GM18502 (cell line): Measurements from ENCODE around the gene DYSF.

Experiments
- ATAC-seq: cut with Tn5 transposase; IDR thresholded peaks from one replicate; pipeline ENCODE4 v1.9.1; 2021; ENCODE audit warnings: mild to moderate bottlenecking; ENCODE audit not compliant: unreplicated experiment, poor library complexity

DYSF gene

DNA sequence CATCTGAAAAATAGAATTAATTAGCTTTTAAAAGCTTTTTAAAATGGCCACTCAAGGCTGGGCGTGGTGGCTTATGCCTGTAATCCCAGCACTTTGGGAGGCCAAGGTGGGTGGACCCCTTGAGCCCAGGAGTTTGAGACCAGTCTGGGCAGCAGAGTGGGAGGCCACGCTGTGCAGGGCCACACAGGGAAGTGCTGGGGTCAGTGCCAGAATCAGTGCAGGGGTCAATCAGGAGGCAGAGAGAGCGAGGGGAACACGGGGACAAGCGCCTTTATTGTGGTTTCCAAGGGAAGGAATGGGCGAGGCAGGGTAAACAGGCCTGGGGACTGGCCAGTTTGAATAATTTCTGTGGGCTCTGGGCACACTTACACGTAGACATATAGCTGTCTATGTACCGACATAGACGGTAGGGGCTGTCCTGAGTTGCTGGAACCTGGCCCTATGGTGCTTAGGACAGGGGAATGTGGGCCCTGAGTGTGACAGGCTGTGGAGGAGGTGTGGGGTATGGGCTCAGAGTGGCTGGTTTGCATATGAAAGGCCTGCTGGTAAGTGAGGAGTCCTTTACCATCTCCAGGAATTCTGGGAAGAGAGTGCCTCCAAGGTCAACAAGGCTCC lies 42.9 kb downstream of the DYSF start:
- ATAC-seq: no peak

DNA sequence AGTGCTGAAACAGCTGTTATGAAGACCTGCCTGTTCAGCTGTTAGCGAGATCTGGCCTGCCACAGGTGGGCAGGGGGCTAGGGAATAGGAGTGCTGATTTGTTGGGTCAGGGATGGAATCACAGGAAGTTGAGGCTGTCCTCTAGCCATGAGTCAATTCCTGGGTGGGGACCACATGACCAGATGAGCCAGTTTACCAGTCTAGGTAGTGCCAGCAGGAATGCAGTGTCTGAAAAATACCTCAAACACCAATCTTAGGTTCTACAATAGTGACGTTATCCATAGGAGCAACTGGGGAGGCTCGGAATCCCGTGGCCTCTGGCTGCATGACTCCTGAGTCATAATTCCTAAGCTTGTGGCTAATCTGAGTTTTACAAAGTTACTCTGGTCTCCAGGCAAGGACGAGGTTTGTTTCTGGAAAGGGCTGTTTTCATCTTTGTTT lies 44.9 kb downstream of the DYSF start:
- ATAC-seq: no peak

DNA sequence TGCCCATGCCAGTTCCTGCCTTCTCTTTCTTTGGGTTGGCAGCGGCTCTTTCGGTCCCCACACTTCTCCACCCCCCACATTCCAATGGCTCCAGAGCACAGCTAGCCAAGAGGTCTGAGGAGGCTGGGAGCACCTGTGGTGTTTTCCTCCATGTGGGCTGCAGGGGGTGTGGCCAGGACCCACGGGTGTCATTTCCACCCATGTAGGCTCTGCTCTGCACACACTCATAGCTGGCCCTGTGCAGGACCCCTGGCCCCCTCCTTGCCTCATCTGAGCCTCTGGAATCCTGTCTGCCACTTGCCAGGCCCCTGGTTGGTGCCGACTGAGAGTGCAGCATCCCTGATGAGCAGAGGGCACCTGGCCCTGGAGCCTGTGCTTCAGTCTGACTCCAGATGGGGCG lies 46.3 kb downstream of the DYSF start:
- ATAC-seq: no peak

DNA sequence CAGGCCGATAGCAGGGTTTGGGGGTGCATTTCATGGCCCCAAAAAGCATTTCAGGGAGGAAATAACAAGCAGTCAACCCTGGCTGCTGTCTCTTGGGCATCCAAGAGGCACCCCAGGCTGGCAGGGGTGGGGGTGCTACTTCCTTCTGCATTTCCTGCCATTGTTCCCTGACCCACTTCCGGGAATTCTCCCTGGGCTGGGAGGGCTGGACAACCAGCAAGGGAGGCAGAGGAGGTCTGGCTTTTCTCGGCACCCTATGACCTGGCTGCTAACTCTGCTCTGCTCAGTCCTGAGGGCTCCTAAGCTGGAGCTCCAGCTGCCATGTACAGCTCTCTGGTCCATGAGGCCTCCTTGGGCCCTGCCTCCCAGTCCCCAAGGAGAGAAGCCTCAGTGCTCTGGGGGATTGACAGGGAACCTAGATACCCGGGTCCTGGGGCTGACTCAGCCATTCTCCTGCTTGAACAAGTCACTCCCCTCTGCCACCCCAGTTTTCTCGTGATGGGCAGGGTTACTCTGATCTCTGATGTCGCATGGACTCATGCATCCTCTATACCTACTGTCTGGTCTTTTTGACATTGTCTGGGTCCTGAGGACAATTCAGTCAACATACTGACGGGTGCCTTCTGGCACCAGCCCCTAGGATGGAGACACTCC lies 47.2 kb downstream of the DYSF start:
- no peak for ATAC-seq

DNA sequence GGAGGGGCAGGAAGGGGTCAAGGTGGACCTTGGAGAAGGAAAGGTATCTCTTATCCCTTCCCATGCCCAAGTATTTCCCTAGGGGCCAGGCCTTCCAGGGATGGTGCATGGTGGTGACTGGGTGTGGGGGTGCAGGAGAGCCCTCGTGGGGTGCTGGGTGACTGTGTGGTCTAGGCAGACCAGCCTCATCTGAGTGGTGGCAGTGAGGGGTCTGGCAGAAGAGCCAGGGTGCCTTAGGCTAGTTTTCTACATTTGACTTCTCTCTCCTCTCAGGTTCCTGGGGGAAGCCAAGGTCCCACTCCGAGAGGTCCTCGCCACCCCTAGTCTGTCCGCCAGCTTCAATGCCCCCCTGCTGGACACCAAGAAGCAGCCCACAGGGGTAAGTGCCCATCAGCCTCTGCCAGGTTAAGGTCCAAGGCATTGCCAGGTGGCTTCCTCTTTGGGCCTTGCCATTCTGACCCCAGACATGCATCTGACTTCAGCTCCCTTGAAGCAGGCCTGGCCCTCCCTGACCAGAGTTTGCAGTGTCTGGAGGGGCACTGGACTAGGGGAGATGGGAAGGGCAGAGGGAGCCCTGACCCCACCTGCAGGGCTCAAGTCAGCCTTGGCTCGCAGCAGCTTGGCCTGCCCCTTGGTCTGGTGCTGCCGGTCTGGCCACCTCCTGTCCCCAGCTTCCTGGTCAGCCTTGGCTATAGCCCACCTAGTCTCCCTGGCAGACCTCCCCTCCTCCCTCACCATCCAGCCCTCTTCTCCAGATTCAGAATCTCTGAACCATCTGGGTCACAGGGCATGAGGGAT lies 49.8 kb downstream of the DYSF start:
- no peak for ATAC-seq

DNA sequence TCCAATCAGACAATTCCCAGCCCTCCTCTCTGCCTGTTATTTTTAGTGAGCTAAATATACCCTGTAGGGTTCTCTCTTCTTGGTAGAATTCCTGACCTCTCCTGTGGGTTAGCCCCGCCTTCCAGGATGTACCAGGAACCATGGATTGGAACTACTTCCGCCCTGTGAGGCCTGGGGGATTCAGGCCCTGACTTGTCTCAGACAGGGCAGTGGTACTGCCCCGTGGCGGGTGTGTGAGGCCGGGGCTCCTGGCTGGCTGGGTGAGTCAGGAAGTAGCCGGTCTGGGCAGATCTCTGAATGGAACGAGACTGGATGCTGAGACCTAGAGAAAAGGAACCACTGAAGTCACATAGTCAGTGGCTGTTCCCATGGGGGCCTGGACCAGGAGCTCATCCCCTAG lies 50.5 kb downstream of the DYSF start:
- ATAC-seq: no peak

DNA sequence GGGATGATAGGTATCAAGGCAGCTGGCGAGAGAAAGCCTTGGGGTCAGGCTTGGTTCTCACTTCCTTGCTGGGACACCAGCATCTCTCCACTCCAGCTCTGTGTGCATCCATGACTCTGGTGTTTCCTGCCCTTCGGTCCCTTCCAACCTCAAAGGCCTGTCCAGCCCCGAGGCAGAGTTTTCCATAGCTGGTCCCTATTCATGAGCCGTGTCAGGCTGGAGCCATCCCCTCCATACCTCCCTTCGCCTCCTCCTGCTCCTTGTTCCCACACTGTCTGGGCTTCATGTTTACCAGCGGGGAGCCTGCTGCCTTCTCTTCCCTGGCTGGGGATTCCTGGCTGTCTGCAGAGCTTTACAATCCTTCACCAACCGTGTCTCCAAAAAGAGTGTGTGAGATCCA lies 51.2 kb downstream of the DYSF start:
- no peak for ATAC-seq

DNA sequence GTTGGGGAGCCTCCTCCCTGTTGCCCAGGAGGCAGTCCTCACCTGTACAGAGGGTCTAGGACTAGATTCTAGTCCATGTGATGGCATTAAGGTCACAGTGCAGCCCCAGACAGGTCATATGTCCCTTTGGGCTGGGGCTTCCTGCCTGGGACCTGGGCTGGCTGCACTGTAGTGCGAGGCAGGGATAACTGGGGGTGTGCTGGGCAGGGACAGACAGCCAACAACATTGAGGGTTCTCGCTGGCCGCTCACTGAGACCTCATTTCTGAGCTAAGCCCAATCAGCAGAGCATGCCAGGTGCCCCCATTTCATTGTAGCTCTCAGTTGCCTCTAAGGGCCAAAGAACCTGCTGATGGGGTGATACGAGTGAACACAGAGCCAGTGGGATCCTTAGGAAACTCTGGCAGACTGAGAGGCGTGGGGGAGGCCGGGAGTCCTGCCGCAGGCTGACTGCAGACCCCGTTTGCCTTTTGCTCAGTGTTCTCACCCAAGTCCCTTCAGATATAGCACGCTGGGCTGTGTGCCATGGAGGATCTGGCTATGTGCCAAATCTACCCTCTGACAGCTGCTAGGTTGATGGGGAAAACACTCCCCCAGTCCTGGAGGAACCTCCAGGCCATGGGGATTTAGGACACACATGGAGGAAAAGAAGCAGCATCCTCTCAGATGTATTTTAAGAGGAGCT lies 51.9 kb downstream of the DYSF start:
- ATAC-seq: no peak

DNA sequence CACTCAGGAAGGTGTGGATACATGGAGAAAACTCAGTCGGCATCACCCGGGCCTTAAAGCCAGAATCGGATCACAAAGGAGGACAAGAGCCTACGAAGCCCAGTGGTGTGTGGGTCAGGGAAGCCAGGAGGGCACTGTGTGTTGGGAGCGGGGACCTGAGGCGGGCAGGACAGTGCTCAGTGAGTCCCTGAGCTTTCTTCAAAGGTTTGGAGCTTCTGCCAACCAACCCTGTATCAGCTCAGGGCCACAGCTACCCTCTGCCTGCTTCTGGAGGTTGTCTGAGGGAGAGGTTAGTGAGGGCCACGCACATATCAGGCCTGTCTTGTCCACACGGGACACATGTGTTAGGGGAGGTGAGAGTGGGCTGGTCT lies 52.4 kb downstream of the DYSF start:
- ATAC-seq: no peak

DNA sequence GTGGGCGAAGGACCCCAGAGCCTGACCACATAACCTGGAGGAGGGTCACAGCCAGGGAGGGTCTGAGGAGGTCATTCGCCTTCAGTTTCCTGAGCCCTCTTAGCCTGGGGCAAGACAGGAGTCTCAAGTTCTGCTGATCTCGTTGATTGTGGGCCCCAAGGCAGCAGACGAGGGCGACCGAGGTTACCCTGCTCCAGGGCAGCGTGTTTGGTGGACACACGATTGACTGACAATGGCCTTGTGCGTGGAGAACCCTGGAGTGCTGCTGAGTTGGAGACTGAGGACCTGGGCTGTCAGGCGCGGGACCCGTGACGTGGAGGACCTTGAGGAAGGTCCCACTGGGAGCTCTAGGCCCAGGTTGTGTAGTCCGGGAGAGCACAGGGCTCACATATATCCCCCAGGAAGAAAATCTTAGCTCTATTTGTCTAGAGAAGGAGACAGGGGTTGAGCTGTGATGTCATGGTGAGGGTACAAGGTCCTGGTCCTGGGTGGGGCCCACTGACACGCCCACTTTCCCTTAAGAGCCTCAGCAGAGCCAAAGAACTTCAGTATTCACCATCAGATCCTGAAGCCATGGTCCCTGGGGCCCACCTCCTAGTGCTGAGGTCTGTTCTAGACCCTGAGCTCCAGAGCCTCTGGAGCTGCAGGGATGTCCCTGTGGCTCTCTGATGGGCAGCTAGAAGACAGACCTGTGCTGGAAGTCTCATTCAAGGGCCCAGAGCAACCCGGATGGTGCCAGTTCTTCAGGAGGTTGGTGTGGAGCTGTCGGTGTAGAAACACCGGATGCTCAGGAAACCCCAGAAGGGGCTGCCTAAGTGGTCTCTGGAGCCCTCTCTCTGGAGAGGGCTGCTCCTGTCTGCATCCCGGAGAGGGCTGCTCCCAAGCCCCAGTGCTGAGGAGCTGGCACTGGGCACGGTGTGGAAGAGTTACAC lies 53.1 kb downstream of the DYSF start:
- ATAC-seq: no peak

DNA sequence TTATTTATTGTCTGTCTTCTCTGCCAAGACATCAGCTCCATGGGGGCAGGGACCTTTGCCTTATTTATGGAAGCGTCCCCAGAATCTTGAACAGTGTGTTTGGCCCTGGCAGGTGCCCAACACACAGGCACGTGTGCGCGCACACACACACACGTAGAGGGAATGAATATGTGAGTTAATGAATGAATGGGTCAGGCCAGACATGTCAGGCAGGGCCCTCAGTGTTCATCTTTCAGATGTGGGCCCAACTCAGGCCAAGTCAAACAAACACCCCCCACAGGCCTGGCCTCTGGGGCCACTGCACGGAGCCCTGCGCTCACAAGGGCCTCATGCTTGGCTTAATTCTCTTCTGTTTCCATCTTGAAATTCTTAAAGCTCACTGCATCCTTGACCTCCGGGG lies 54.1 kb downstream of the DYSF start:
- ATAC-seq: no peak

DNA sequence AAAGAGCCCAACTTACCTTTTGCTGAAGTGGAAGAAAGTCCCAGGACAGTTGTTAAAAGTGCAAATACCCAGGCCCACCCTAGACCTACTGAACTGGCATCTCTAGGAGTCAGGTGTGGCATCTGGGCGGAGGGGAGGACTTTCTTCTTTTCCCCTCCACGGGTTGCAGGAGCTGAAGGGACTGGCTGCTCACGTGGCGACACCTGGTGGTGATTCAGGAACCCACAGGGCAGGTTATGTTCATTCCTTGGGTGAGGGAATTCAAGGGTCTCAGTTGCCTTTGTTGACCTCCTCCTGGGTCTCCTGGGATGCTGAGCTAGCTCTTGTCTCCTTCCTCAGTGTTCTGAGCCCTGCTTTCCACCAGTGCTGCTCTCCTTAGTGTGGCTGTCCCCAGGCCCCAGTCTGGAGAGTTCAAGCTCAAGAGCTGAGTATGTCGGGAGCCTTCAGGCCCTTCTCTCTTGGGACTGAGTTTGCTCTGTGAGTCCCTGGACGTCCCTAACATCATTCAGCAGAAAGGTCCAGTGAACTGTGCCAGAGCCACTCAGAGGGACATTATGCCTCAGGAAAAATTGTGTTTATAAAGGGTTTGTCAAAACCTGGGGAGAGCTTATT lies 56.9 kb downstream of the DYSF start:
- ATAC-seq: peak; percentile 56

DNA sequence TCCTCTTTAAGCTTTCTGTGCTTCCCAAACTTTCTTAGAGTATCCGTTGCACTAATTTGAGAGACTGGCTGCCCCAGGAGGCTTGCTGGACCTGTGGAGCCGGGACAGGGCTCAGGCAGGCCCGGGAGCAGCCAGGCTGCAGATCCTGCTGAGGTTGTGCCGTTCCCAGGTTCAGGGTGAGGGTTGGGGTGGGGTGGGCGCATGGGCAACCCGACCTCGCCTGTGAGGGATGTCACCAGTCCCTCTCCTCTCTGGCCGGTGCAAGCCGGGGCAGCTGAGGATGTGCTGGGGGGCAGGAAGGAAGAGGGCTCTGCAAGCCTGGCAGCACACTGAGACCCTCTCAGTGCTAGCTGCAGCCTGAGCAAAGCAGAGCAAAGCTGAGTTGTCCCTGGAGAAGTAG lies 57.6 kb downstream of the DYSF start:
- ATAC-seq: no peak

DNA sequence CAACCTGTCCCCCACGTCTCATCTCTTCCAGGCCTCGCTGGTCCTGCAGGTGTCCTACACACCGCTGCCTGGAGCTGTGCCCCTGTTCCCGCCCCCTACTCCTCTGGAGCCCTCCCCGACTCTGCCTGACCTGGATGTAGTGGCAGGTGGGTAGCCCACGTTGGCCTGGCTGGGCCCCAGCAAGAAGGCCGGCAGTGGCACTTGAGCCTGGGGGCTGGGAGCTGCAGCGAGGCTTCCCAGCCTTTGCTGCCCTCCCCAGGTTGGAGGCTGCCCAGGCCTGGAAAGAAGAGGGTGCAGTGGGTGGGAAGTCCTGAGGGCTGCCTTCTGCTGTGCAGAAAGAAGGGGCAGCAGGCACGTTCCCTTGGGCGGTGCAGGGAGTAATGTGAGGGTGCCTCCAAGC lies 58.4 kb downstream of the DYSF start:
- ATAC-seq: no peak

DNA sequence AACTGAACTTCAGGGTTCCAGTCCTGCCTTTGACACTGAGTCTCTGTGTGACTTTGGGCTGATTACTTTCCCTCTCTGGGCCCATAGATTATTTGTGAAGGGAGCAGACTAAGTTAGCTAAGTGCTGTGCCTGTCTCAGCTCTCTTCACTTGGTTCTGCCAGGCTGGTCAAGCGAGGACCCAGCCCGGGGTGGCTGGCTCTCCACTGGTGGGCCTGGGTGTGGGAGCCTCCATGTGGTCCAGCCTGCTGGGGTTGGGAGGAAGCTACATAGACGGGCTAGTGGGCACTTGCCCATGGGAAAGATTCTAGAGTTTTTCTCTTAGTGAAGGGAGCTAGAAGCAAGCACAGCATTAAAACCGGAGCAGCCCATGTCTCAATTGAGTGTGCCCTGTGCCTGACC lies 59.0 kb downstream of the DYSF start:
- no peak for ATAC-seq

DNA sequence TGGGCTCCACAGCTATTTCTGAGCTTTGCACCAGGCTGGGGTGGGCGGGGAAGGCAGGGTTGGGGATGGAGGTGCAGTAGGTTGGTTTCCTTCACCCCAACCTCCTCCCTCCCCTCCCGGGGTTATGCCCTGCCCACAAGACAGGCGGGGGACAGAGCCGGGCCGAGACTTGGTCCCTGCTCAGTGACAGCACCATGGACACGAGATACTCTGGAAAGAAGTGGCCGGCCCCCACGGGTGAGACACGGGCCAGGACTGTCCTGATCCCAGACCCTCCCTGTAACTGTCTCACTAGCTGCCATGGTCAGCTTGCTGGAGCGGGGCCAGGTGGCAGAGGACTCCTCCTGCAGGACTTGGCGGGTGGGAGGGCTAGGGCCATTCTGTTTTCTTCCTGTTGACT lies 59.7 kb downstream of the DYSF start:
- no peak for ATAC-seq

DNA sequence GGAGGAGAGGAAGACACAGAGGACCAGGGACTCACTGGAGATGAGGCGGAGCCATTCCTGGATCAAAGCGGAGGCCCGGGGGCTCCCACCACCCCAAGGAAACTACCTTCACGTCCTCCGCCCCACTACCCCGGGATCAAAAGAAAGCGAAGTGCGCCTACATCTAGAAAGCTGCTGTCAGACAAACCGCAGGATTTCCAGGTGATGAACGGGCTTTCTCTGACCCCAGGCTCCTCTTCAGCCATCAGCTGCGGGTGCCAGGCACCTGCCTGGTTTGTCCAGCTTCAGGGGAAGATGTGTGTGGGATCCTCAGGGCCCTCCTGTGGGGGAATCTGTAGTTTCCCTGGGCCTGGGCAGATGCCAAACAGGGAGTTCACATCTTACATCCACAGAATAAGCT lies 60.4 kb downstream of the DYSF start:
- ATAC-seq: no peak

DNA sequence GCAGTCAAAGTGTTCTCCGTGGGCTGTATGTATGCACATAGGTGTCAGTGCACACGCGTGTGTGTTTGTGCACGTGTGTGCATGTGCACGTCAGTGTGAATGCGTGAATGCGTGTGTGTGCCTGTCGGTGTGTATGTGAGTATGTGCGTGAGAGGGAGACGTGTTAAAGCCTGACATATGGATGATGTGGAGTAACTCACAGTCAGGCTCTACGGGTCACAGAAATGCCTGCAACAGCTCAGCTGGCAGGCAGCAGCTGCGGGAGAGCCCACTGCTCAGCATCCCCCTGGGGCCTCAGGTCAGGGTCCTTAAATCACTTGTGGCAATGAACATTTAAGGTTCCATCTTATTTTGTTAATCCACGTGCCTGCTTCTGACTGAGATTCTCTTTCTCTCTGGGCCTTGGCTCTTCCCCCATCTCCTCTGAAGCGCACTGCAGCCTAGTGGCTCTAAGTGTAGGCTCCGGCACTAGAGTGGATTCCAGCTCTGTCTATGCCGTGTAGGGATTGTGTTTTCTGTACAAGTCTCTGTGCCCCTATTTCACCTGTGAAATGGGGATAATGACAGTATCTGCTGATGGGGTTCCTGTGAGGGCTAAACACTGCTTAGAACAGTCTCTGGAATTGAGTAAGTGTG lies 63.0 kb downstream of the DYSF start:
- ATAC-seq: no peak

DNA sequence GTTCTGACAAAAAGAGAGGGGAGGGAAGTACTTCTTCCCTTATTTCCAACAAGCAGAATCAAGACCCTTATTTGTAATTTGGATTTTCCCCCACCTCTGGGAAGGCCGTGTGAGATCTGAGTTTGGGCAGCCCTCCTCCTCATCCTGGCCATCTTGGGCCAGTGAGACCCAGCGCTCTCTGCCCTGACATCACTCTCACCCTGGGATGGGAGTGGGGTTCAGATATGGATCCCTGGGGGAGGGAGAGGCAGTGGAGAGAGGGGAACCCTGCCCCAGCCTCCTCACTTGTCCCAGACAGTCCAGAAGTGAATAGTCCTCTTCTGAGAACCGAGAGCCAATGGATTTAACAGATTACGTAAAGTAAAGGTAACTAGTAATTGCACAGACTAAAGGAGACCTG lies 64.5 kb downstream of the DYSF start:
- no peak for ATAC-seq
